DND-41 (cell line): Measurements from ENCODE around the gene BPIFB3.

ENCODE experiments used
- EZH2 ChIP-seq: IDR thresholded peaks from 3 replicates; pipeline ENCODE4 v1.6.1; 2012; ENCODE audit warnings: borderline replicate concordance, low read depth, mild to moderate bottlenecking, moderate library complexity, low read length, inconsistent platforms; ENCODE audit not compliant: severe bottlenecking
- TF ChIP-seq, protein P1 (sequence below): IDR thresholded peaks from 2 replicates; pipeline ENCODE4 v1.5.1; 2012; ENCODE audit warnings: borderline replicate concordance, low read length, moderate library complexity, mild to moderate bottlenecking; ENCODE audit not compliant: poor library complexity, severe bottlenecking; ENCODE audit errors: extremely low read depth

DNA sequence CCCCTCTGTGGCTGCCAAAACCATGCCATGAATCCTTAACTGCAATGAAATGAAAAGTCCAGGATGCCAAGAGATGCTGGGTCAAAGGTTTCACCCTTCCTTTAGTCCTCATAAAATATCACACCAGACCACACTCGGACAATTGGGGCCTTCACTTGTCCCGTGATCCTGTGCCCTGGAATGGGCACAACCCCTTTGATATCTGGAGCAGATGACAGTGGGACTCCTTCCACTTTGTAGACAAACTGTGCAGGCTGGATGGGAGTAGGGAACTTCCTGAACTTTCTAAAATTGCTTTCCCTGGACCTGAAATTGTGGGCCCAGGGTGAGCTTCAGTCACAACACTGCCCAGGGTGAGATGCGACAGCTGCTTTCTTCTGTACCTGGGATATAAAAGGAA lies 31.8 kb upstream of the BPIFB3 start:
- TF ChIP-seq, protein P1, sequence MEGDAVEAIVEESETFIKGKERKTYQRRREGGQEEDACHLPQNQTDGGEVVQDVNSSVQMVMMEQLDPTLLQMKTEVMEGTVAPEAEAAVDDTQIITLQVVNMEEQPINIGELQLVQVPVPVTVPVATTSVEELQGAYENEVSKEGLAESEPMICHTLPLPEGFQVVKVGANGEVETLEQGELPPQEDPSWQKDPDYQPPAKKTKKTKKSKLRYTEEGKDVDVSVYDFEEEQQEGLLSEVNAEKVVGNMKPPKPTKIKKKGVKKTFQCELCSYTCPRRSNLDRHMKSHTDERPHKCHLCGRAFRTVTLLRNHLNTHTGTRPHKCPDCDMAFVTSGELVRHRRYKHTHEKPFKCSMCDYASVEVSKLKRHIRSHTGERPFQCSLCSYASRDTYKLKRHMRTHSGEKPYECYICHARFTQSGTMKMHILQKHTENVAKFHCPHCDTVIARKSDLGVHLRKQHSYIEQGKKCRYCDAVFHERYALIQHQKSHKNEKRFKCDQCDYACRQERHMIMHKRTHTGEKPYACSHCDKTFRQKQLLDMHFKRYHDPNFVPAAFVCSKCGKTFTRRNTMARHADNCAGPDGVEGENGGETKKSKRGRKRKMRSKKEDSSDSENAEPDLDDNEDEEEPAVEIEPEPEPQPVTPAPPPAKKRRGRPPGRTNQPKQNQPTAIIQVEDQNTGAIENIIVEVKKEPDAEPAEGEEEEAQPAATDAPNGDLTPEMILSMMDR: no peak
- TF ChIP-seq EZH2: no peak
